NCI-H2196 treated with DMSO at 0.1 percent for 48 hours (cell line): ENCODE measurements around the gene IQCK.

Experiments
- DNase-seq: peaks from one replicate; lab custom pipeline; 2025; ENCODE audit not compliant: unreplicated experiment; lab: John Stamatoyannopoulos, UW

IQCK gene

GRCh38 chr16:19698480-19699465, 19.3 kb upstream of the IQCK start:
- DNase-seq = no peak

- DNase-seq = no peak
Observed at GRCh38 chr16:19699472-19699871, 18.6 kb upstream of the IQCK start.

GRCh38 chr16:19700319-19700781, 17.7 kb upstream of the IQCK start:
- DNase-seq = peak; percentile 31

GRCh38 chr16:19701091-19701490, 17.0 kb upstream of the IQCK start:
- no peak for DNase-seq

GRCh38 chr16:19703172-19703889, 14.7 kb upstream of the IQCK start:
- no peak for DNase-seq

- DNase-seq = no peak
Observed at GRCh38 chr16:19704321-19705145, 13.5 kb upstream of the IQCK start.

- DNase-seq = no peak
Observed at GRCh38 chr16:19705146-19705501, 12.9 kb upstream of the IQCK start.

- no peak for DNase-seq
Observed at GRCh38 chr16:19705843-19706242, 12.2 kb upstream of the IQCK start.

GRCh38 chr16:19706846-19707245, 11.2 kb upstream of the IQCK start:
- no peak for DNase-seq

- no peak for DNase-seq
Observed at GRCh38 chr16:19707569-19708295, 10.3 kb upstream of the IQCK start.

GRCh38 chr16:19708296-19709205, 9.5 kb upstream of the IQCK start:
- no peak for DNase-seq

GRCh38 chr16:19709381-19710136, 8.5 kb upstream of the IQCK start:
- no peak for DNase-seq

GRCh38 chr16:19710191-19710908, 7.7 kb upstream of the IQCK start:
- DNase-seq = no peak

- DNase-seq = no peak
Observed at GRCh38 chr16:19710991-19711545, 7.0 kb upstream of the IQCK start.

GRCh38 chr16:19711643-19712042, 6.4 kb upstream of the IQCK start:
- DNase-seq = no peak

- DNase-seq = no peak
Observed at GRCh38 chr16:19712418-19713058, 5.5 kb upstream of the IQCK start.

- no peak for DNase-seq
Observed at GRCh38 chr16:19713697-19714096, 4.4 kb upstream of the IQCK start.
